GM12878 (cell line): ENCODE data around the gene FANCD2. TPM values are rescaled to one million over a fixed set of nuclear protein-coding genes. Genes with fewer than 3 reads are reported as not detected.

Experiments
- ATAC-seq: fragments of 200-7000 bp; cut with Tn5 transposase; 3 replicates; pipeline ENCODE4 v1.9.1; 2020; ENCODE audit warnings: mild to moderate bottlenecking, moderate library complexity
- BruUV-seq: library from RNA; stranded (reverse); fragments of 400-500 nt; replicated peaks from 2 replicates; lab custom pipeline; 2021; lab: Mats Ljungman, UMichigan
- CTCF ChIA-PET: fragments of 300-600 bp; sonication (Branson Sonifier 250); formaldehyde crosslinking; extraction: SDS; loops from one replicate; lab custom pipeline; 2021; ENCODE audit warnings: inconsistent platforms; lab: Yijun Ruan, JAX
- POLR2A ChIA-PET: fragments of 350-600 bp; formaldehyde crosslinking; extraction: SDS; loops from one replicate; lab custom pipeline; 2021; ENCODE audit warnings: inconsistent platforms; lab: Charles Lee
- RAD21 ChIA-PET: fragments of 300-600 bp; sonication (Branson Sonifier 250); formaldehyde crosslinking; loops from one replicate; lab custom pipeline; 2023; ENCODE audit warnings: antibody characterized with exemption; ENCODE audit not compliant: unreplicated experiment; lab: Charles Lee
- SMC1A ChIA-PET: fragments of 300-600 bp; sonication (Branson Sonifier 250); formaldehyde crosslinking; loops from one replicate; lab custom pipeline; 2023; ENCODE audit not compliant: unreplicated experiment, uncharacterized antibody; lab: Charles Lee
- DNase-seq: peaks from one replicate; pipeline ENCODE4 v3.0.0-alpha.2; 2011; ENCODE audit warnings: low read depth, low spot score
- FAIRE-seq: peaks from 3 replicates; lab custom pipeline; 2011; peaks lifted over from hg19 to GRCh38; lab: Jason Lieb, UNC
- H2AFZ ChIP-seq: 2 replicates; pipeline ENCODE4 v1.6.0; 2011; ENCODE audit warnings: low read depth, low read length, control low read depth; ENCODE audit not compliant: control insufficient read depth
- H3K27ac ChIP-seq: 2 replicates; pipeline ENCODE4 v1.5.1; 2011; ENCODE audit warnings: control low read depth; ENCODE audit not compliant: control insufficient read depth, insufficient read depth
- H3K27me3 ChIP-seq, 2 experiments: replicated peaks in 1 of 2; 2 replicates each; pipeline versions ENCODE4 v1.6.0 to v1.6.1; 2011; ENCODE audit warnings: low read length in 1 of 2; ENCODE audit not compliant: control insufficient read depth in 2 of 2, insufficient read depth in 2 of 2
- H3K36me3 ChIP-seq, 2 experiments: 2 replicates each; pipeline ENCODE4 v1.5.1; 2011; ENCODE audit warnings: low read length in 1 of 2; ENCODE audit not compliant: control insufficient read depth in 2 of 2, insufficient read depth in 2 of 2
- H3K4me1 ChIP-seq: 2 replicates; pipeline ENCODE4 v1.6.1; 2011; ENCODE audit warnings: mild to moderate bottlenecking, low read length, moderate library complexity, mixed read lengths; ENCODE audit not compliant: control insufficient read depth, insufficient read depth
- H3K4me2 ChIP-seq: 2 replicates; pipeline ENCODE4 v1.6.0; 2011; ENCODE audit warnings: control low read depth; ENCODE audit not compliant: control insufficient read depth, insufficient read depth
- H3K4me3 ChIP-seq: fragments of 200-600 bp; sonication (generic); 2 replicates; pipeline ENCODE4 v1.5.1; 2016
- H3K79me2 ChIP-seq: 2 replicates; pipeline ENCODE4 v1.6.0; 2011; ENCODE audit warnings: low read length; ENCODE audit not compliant: control insufficient read depth, insufficient read depth
- H3K9ac ChIP-seq: 2 replicates; pipeline ENCODE4 v1.8.0; 2011; ENCODE audit warnings: low read length, control low read depth, mixed read lengths; ENCODE audit not compliant: control insufficient read depth, insufficient read depth
- H3K9me3 ChIP-seq: replicated peaks from 3 replicates; pipeline ENCODE4 v1.5.1; 2011; ENCODE audit warnings: mild to moderate bottlenecking, low read length; ENCODE audit not compliant: control insufficient read depth, insufficient read depth
- H4K20me1 ChIP-seq: 2 replicates; pipeline ENCODE4 v1.6.0; 2011; ENCODE audit not compliant: control insufficient read depth, insufficient read depth
- ATF7 ChIP-seq: fragments of 450-650 bp; IDR thresholded peaks from 2 replicates; pipeline ENCODE4 v1.6.1; 2016; ENCODE audit warnings: low read depth, mild to moderate bottlenecking
- BACH1 ChIP-seq: fragments of 450-650 bp; IDR thresholded peaks from 2 replicates; pipeline ENCODE4 v1.6.1; 2017; ENCODE audit warnings: mild to moderate bottlenecking, borderline replicate concordance
- NFYB ChIP-seq: IDR thresholded peaks from 2 replicates; pipeline ENCODE4 v1.6.1; 2011; ENCODE audit warnings: low read depth, mild to moderate bottlenecking, low read length, improper control_type of control experiment, moderate library complexity; ENCODE audit not compliant: insufficient read depth
- PAX5 ChIP-seq: IDR thresholded peaks from 2 replicates; pipeline ENCODE4 v1.6.1; 2011; ENCODE audit warnings: low read depth, low read length, borderline replicate concordance
- PAX8 ChIP-seq: fragments of 450-650 bp; IDR thresholded peaks from 2 replicates; pipeline ENCODE4 v1.6.1; 2017; ENCODE audit warnings: mild to moderate bottlenecking, moderate library complexity
- PML ChIP-seq: IDR thresholded peaks from 2 replicates; pipeline ENCODE4 v1.6.1; 2012; ENCODE audit warnings: low read length, inconsistent platforms
- RAD51 ChIP-seq: fragments of 450-650 bp; IDR thresholded peaks from 2 replicates; pipeline ENCODE4 v1.6.1; 2016; ENCODE audit warnings: moderate library complexity, mild to moderate bottlenecking, inconsistent platforms
- SMAD5 ChIP-seq: IDR thresholded peaks from 2 replicates; pipeline ENCODE4 v1.6.1; 2016; ENCODE audit warnings: antibody characterized with exemption, low read depth
- SP1 ChIP-seq: IDR thresholded peaks from one replicate; pipeline ENCODE4 v1.6.1; 2011; ENCODE audit warnings: low read depth, low read length
- SREBF1 ChIP-seq: IDR thresholded peaks from 2 replicates; pipeline ENCODE4 v1.6.1; 2012; ENCODE audit warnings: mild to moderate bottlenecking, low read length
- ZBED1 ChIP-seq: IDR thresholded peaks from 2 replicates; pipeline ENCODE4 v1.6.1; 2016; ENCODE audit warnings: borderline replicate concordance
- ZNF24 ChIP-seq: fragments of 450-650 bp; IDR thresholded peaks from 2 replicates; pipeline ENCODE4 v1.6.1; 2017; ENCODE audit warnings: antibody characterized with exemption, mild to moderate bottlenecking
- WGBS: methylation state at CpG from one replicate; pipeline ENCODE4 v1.1.6; 2016; ENCODE audit warnings: low lambda C conversion rate; ENCODE audit not compliant: insufficient replicate concordance, insufficient coverage; ENCODE audit errors: missing lambda C conversion rate; 5-methylcytosine and 5-hydroxymethylcytosine counted together
- in situ Hi-C: fragments of 300-500 bp; cut with MboI; formaldehyde crosslinking; loops from 9 replicates; pipeline ENCODE4 v1.14.3; 2018; ENCODE audit warnings: mixed read lengths
- intact Hi-C: fragments of 100-400 bp; cut with micrococcal nuclease; formaldehyde crosslinking; loops from one replicate; pipeline ENCODE4 v1.14.2; 2022; ENCODE audit not compliant: unreplicated experiment
- polyA plus RNA-seq, 11 experiments: library from polyadenylated mRNA; depleted of rRNA in 4 of 11; unstranded in 6 of 11; stranded (reverse) in 5 of 11; fragments of >200 nt; fragmentation: Nextera tagmentation in 4 of 11; fragmentation: Illumina TruSeq in 1 of 11; extraction: Ambion mirVana in 4 of 11; extraction: Trizol in 1 of 11; gene quantifications; 1 replicate in 1 of 11; 2 replicates in 10 of 11; pipeline versions ENCODE4 v1.2.1 to v1.2.3, GENCODE V29; 2011 to 2016; ENCODE audit warnings: inconsistent platforms in 2 of 11, missing spikeins in 2 of 11, low read depth in 1 of 11
- total RNA-seq, 4 experiments: library from RNA; depleted of rRNA in 3 of 4; stranded (reverse); fragments of >200 nt in 3 of 4; fragmentation: Illumina TruSeq in 1 of 4; extraction: Trizol in 1 of 4; gene quantifications; 2 replicates each; pipeline versions ENCODE4 v1.2.1 to v1.2.3, GENCODE V29; 2013 to 2021
- TF ChIP-seq, protein P1 (sequence below): IDR thresholded peaks from 2 replicates; pipeline ENCODE4 v1.6.1; 2012; ENCODE audit warnings: low read length, inconsistent platforms

The FANCD2 gene
- total and polyA plus RNA-seq, 10 of the 15 experiments (the other 5 are each of a cell fraction or from before 2014, with no cell fraction given) = 37.9 to 72.8 (median 56.2) TPM

DNA sequence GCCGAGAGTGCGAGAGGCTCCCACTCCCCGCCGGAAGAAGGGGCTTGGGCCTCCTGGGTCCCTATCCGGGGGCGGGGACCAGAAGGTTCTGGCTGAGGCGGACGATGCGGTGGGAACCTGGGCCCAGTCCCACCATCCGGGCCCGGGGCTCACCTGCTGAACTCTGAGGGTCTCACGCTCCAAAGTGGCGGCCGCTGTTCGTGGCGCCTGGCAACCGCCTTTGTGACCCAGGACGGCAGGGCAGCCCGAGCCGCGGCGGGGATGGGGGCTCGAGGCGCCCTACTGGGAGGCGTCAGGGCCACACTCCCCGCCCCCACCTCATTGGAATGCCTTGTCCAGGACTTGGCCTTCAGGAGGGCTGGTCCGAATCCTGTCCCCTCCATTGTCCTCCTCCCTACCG, 81.9 kb downstream of the FANCD2 start, which contains the start of gene FANCD2OS:
Gene FANCD2OS, minus strand, starts transcription at position 165 of the 400 bp plus-strand sequence. CDS start 3,481 bp downstream, outside the sequence.
- no peak for ATAC-seq
- ChIA-PET RAD21 (no interaction called here), SMC1A (no interaction called here), CTCF (no interaction called here), POLR2A (no interaction called here)
- no TSS peak for BruUV-seq
- H3K4me3 ChIP-seq = no peak within 1 kb of the TSS
- H3K27me3 ChIP-seq = no peaks in the 10 kb centered on the region
- no peak within 1 kb of the TSS for H2AFZ ChIP-seq
- H3K9me3 ChIP-seq = no peaks in the 10 kb centered on the region
- in situ Hi-C loops = no loop called here
- no peaks in the 10 kb centered on the region for H3K4me1 ChIP-seq
- no peak within 1 kb of the TSS for H3K4me2 ChIP-seq
- no peak within 1 kb of the TSS for H3K27ac ChIP-seq
- TF ChIP-seq NFYB = no peak
- no peak for TF ChIP-seq BACH1
- no peak for TF ChIP-seq PML
- no peak for TF ChIP-seq ZBED1
- TF ChIP-seq ZNF24 = no peak
- no peak for TF ChIP-seq SREBF1
- TF ChIP-seq, protein P1, sequence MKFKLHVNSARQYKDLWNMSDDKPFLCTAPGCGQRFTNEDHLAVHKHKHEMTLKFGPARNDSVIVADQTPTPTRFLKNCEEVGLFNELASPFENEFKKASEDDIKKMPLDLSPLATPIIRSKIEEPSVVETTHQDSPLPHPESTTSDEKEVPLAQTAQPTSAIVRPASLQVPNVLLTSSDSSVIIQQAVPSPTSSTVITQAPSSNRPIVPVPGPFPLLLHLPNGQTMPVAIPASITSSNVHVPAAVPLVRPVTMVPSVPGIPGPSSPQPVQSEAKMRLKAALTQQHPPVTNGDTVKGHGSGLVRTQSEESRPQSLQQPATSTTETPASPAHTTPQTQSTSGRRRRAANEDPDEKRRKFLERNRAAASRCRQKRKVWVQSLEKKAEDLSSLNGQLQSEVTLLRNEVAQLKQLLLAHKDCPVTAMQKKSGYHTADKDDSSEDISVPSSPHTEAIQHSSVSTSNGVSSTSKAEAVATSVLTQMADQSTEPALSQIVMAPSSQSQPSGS = no peak
- no peak for TF ChIP-seq SP1
- no peak for TF ChIP-seq SMAD5
- TF ChIP-seq PAX5 = no peak
- no peak for TF ChIP-seq ATF7
- no peak for TF ChIP-seq PAX8
- TF ChIP-seq RAD51 = no peak
- intact Hi-C loops = no loop called here
- 98% methylated on average over 17 of the region's 28 CpGs for WGBS
- no peak within 1 kb of the TSS for H3K9ac ChIP-seq
- FAIRE-seq = no peak
- no peak for DNase-seq
- H3K79me2 ChIP-seq = no peaks in the 10 kb centered on the region
- H3K36me3 ChIP-seq = no peaks in the 10 kb centered on the region; a peak in 1 of 4 replicates
- H4K20me1 ChIP-seq = no peaks in the 10 kb centered on the region
